ENCODE results near the gene ACSL5.
"Not testable (repeated sequence)": the region's sequence is repeated elsewhere in the genome, so short reads cannot be mapped to it uniquely, and the experiment has no call there.

The ACSL5 gene

GRCh38 chr10:112374724-112375541 lies 1.0 kb downstream of the ACSL5 start:
- peak in 1 of 3 donors; percentile 4 for DNase-seq (ENCODE audit: low read depth in 2 of 3, low spot score in 1 of 3)

DNA sequence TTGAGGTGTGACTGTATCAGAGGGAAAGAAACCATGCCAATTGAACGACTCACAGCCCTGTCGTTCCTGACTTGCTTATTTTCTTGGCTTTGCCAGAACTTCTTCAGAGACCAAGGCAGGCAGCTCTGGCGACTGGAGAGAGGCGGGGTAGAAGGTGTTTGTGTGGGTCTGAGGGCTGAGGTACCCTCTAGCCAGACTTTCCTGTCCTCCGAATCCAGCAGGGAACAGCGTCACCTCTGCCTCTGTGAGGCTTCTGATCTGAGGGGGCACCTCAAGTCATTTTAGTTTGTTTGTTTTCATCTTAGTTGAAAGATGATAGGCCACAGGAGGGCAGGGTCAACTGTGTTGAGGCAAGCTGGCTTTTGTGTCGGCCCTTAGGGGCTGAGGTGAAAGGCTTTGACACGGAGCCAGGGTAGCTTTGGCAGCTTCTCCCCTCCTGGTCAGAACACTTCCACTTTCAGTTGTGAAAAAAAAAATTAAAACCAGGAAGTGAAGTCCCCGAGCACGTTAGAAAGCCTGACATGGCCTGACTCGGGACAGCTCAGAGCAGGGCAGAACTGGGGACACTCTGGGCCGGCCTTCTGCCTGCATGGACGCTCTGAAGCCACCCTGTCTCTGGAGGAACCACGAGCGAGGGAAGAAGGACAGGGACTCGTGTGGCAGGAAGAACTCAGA lies 1.9 kb downstream of the ACSL5 start:
- DNase-seq (ENCODE audit: low read depth in 2 of 3, low spot score in 1 of 3), result peak in 2 of 3 donors; percentile 15 to 20

- DNase-seq (ENCODE audit: low read depth in 2 of 3, low spot score in 1 of 3), result no peak
These were observed 2.5 kb downstream of the ACSL5 start for GRCh38 chr10:112376396-112376790.

DNA sequence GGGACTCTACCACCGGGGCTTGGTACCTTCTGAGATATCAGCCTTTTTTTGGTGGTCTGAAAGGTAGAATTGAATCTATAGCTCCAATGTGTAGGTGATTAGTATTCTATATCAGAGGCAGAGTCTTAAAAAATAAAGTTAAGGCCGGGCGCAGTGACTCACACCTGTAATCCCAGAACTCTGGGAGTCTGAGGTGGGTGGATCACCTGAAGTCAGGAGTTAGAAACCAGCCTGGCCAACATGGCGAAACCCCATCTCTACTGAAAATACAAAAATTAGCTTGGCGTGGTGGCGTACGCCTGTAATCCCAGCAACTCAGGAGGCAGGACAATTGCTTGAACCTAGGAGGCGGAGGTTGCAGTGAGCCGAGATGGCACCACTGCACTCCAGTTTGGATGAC lies 3.2 kb downstream of the ACSL5 start:
- not testable (repeated sequence) for DNase-seq (ENCODE audit: low read depth in 2 of 3, low spot score in 1 of 3)

DNA sequence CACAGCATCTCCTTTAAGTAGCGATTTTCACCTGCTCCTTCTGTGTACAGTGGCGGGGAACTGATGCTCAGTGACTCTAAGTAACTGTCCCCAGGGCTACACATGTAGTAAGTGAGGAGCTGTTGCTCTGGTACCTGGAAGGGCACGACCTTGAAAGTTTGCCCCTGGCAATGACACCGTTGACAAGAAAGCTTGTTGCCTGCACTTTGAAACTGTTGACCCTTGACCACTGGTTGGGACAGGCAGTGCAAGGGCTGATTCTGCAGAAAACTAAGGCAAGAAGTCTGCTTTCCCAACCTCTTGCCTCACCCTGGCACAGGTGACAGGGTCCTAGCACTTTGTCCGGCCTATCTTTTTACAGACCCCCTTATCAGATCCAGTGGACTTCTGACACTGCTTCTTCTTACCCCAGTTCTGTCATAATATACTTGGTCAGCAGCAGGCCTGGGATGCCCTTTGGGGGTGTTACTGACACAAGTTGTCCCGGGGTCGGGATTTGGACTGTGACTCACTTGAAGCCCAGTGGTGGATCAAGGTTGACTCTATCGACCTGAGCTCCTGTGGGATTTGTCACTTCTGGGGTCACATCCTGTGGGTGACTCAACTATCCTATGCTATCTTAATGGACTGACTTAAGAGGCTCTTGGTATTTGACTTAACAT lies 5.8 kb downstream of the ACSL5 start:
- DNase-seq (ENCODE audit: low read depth in 2 of 3, low spot score in 1 of 3), result no peak

DNA sequence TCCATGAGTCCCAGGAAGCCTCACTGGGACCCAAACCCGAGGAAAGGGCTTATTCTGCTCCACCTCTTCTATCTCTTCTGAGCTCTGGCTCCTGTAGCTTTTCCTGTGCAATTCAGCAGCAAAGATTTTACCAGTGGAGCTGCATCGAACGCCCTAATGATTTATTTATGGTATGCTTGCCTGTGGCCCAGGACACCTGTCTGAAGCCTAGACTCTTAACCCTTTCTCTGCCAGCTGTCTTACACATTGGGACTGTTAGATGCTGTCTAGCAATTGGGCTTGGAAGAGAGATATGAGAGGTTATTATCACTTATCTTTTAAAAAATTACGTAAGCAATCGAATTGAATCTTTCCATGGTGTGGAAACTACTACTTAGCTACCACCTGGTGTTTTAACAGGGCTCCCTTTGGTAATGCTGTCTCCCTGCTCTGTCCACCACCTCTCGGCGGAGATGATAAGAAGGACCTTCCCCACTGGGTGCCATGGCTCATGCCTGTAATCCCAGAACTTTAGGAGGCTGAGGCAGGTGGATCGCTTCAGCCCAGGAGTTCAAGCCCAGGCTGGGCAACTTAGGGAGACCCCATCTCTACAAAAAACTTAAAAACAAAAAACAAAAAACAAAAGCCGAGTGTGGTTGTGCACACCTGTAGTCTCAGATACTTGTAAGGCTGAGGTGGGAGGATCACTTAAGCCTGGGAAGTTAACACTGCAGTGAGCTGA lies 8.8 kb downstream of the ACSL5 start:
- DNase-seq (ENCODE audit: low read depth in 2 of 3, low spot score in 1 of 3), result no peak

GRCh38 chr10:112383325-112383724 lies 9.4 kb downstream of the ACSL5 start:
- no peak for DNase-seq (ENCODE audit: low read depth in 2 of 3, low spot score in 1 of 3)

DNA sequence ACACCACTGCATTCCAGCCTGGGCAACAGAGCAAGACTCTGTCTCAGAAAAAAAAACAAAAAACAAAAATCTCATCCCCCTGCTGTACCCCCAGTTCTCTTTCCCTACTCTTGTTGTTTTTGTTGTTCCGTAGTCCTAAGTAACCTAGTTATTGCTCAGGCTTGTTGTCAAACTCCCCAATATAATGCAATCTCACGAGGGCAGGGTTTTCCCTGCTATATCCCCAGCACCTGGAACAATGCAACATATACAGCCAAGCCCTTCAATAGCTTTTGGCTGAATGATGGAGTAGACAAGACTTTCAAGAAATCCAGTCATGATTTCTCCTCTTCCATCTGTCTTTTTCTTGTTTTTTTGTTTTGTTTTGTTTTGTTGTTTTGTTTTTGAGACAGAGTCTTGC lies 10.2 kb downstream of the ACSL5 start:
- DNase-seq (ENCODE audit: low read depth in 2 of 3, low spot score in 1 of 3), result no peak

GRCh38 chr10:112385201-112385600 lies 11.3 kb downstream of the ACSL5 start:
- no peak for DNase-seq (ENCODE audit: low read depth in 2 of 3, low spot score in 1 of 3)

DNA sequence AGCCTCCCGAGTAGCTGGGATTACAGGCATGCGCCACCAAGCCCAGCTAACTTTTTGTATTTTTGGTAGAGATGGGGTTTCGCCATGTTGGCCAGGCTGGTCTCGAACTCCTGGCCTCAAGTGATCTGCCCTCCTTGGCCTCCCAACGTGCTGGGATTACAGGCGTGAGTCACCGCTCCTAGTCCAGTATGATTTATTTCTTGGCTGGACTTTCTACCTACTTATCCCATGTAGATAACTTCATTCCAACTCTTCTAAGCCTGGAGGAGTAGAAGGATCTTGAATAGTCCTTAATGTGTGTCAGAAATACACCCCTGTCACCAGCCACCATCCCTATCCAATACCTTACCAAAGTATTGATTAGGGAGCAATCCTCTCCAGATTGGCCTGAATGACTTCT lies 14.1 kb downstream of the ACSL5 start:
- not testable (repeated sequence) for DNase-seq (ENCODE audit: low read depth in 2 of 3, low spot score in 1 of 3)

- DNase-seq (ENCODE audit: low read depth in 2 of 3, low spot score in 1 of 3), result no peak
These were observed 14.6 kb downstream of the ACSL5 start for GRCh38 chr10:112388548-112388947.

- peak in 2 of 3 donors; percentile 38 to 54 for DNase-seq (ENCODE audit: low read depth in 2 of 3, low spot score in 1 of 3)
These were observed 15.4 kb downstream of the ACSL5 start for GRCh38 chr10:112389271-112389822.

- no peak for DNase-seq (ENCODE audit: low read depth in 2 of 3, low spot score in 1 of 3)
These were observed 16.3 kb downstream of the ACSL5 start for GRCh38 chr10:112390125-112390703.

- DNase-seq (ENCODE audit: low read depth in 2 of 3, low spot score in 1 of 3), result no peak
These were observed 19.4 kb downstream of the ACSL5 start for GRCh38 chr10:112393341-112393740.

GRCh38 chr10:112393827-112394226 lies 19.9 kb downstream of the ACSL5 start:
- no peak for DNase-seq (ENCODE audit: low read depth in 2 of 3, low spot score in 1 of 3)

DNA sequence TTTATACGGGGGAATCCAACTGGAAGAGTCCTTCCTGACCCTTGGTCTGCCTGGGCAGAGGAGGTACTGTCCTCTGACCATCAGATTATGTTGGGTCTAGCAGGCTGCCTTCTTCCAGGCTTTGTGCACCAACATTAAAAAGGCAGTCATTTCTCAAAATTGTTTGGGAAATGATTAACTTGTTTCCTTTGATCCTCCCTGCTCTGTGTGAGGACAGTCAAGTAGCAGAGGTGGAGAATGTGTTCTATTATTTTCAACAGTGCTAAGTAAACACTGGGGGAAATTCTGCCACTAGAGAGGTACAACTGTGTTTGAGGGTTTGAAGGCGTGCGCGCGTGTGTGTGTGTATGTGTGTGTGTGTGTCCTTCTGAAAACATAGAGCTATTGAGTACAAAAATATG lies 20.6 kb downstream of the ACSL5 start:
- no peak for DNase-seq (ENCODE audit: low read depth in 2 of 3, low spot score in 1 of 3)

- DNase-seq (ENCODE audit: low read depth in 2 of 3, low spot score in 1 of 3), result no peak
These were observed 22.1 kb downstream of the ACSL5 start for GRCh38 chr10:112395809-112396530.

DNA sequence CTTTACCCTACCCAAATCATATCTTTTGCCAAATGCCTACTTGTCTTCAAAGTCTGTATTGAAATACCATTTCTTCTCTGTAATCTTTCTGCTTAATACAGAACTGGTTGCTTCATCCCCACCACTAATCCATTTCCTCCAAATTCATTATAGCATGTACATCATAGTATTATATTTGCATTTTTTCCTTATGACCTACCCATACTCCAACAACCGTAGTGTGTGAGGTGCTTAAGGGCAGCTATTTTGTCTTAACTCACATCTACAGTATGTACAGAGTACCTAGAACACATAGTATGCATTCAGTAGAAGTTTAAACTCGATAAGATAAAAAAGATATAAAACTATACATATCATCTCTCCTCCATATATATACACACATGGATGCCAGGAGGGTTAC lies 23.7 kb downstream of the ACSL5 start:
- no peak for DNase-seq (ENCODE audit: low read depth in 2 of 3, low spot score in 1 of 3)

- no peak for DNase-seq (ENCODE audit: low read depth in 2 of 3, low spot score in 1 of 3)
These were observed 29.0 kb downstream of the ACSL5 start for GRCh38 chr10:112402917-112403316.

DNA sequence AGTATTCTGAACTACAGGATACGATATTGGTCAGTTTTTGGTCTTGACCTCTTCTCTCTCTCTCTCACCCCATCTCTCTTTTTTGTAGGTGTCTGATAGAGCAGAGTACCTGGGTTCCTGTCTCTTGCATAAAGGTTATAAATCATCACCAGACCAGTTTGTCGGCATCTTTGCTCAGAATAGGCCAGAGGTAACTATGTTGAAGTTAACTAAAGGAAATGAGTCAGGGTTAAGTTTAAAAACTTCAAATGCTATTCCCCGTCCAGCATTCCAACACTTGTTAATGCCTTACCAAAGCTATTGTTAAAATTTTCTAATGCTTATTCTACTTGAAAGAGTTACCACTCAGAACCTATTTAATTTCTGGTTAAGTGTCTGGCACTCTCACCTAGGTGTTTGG lies 30.7 kb downstream of the ACSL5 start:
- no peak for DNase-seq (ENCODE audit: low read depth in 2 of 3, low spot score in 1 of 3)
